HepG2 (cell line): ENCODE measurements around the gene SNX9. TPM values are rescaled to one million over a fixed set of nuclear protein-coding genes. Genes with fewer than 3 reads are reported as not detected.
A peak's percentile ranks its signal among the peaks of the same experiment; 100 is the strongest.

Source experiments
- CENPT ChIP-seq: sonication (generic); formaldehyde crosslinking; IDR thresholded peaks from 2 replicates; pipeline ENCODE4 v1.8.0; 2022; ENCODE audit warnings: low read depth, mild to moderate bottlenecking, moderate library complexity, missing genetic modification reagents
- FLYWCH1 ChIP-seq: sonication (generic); formaldehyde crosslinking; IDR thresholded peaks from 2 replicates; pipeline ENCODE4 v1.8.1; 2023; ENCODE audit warnings: mild to moderate bottlenecking, missing genetic modification reagents
- FOXK1 ChIP-seq: sonication (generic); formaldehyde crosslinking; IDR thresholded peaks from 2 replicates; pipeline ENCODE4 v1.4.0; 2020; ENCODE audit warnings: low read depth, missing genetic modification reagents, borderline replicate concordance
- GTF3A ChIP-seq: sonication (generic); formaldehyde crosslinking; conservative IDR thresholded peaks from 2 replicates; pipeline ENCODE4 v1.4.0; 2020; ENCODE audit warnings: mild to moderate bottlenecking, missing genetic modification reagents
- KMT2B ChIP-seq: IDR thresholded peaks from 2 replicates; pipeline ENCODE4 v1.6.1; 2016; ENCODE audit warnings: missing genetic modification reagents, missing compliant biosample characterization
- MTF2 ChIP-seq: sonication (generic); formaldehyde crosslinking; IDR thresholded peaks from 2 replicates; pipeline ENCODE4 v1.5.0; 2020; ENCODE audit warnings: missing genetic modification reagents, borderline replicate concordance
- NFYC ChIP-seq: IDR thresholded peaks from 2 replicates; pipeline ENCODE4 v1.6.1; 2016; ENCODE audit warnings: missing genetic modification reagents, missing compliant biosample characterization
- PHF5A ChIP-seq: IDR thresholded peaks from one replicate; pipeline ENCODE4 v1.6.1; 2018; ENCODE audit warnings: low read depth, missing genetic modification reagents; ENCODE audit not compliant: unreplicated experiment
- SRSF4 ChIP-seq: fragments of 200-400 bp; formaldehyde crosslinking; IDR thresholded peaks from one replicate; pipeline ENCODE4 v1.6.1; 2018; ENCODE audit warnings: mild to moderate bottlenecking, low read depth, low read length, moderate library complexity; ENCODE audit not compliant: poor library complexity, severe bottlenecking
- TBL1XR1 ChIP-seq: fragments of 150-350 bp; IDR thresholded peaks from 2 replicates; pipeline ENCODE4 v1.6.1; 2014; ENCODE audit warnings: borderline replicate concordance, low read length; ENCODE audit not compliant: partially characterized antibody
- U2AF1 ChIP-seq: fragments of 200-400 bp; formaldehyde crosslinking; optimal IDR thresholded peaks from 2 replicates; pipeline ENCODE3; 2017; ENCODE audit warnings: mild to moderate bottlenecking, low read depth, low read length
- WIZ ChIP-seq: sonication (generic); formaldehyde crosslinking; IDR thresholded peaks from 2 replicates; pipeline ENCODE4 v1.5.1; 2020; ENCODE audit warnings: mild to moderate bottlenecking, missing genetic modification reagents
- ZKSCAN8 ChIP-seq: IDR thresholded peaks from 2 replicates; pipeline ENCODE4 v1.6.1; 2016; ENCODE audit warnings: borderline replicate concordance, missing genetic modification reagents, missing compliant biosample characterization
- ZNF143 ChIP-seq: sonication (generic); formaldehyde crosslinking; IDR thresholded peaks from 2 replicates; pipeline ENCODE4 v1.4.0; 2020; ENCODE audit warnings: missing genetic modification reagents
- ZNF225 ChIP-seq: sonication (generic); formaldehyde crosslinking; IDR thresholded peaks from 2 replicates; pipeline ENCODE4 v1.4.0; 2020; ENCODE audit warnings: mild to moderate bottlenecking, missing genetic modification reagents
- ZNF317 ChIP-seq: sonication (generic); formaldehyde crosslinking; IDR thresholded peaks from 2 replicates; pipeline ENCODE4 v1.5.0; 2020; ENCODE audit warnings: mild to moderate bottlenecking, missing genetic modification reagents
- ZNF430 ChIP-seq: sonication (generic); formaldehyde crosslinking; IDR thresholded peaks from 2 replicates; pipeline ENCODE4 v1.9.0; 2021; ENCODE audit warnings: mild to moderate bottlenecking, missing genetic modification reagents
- ZNF547 ChIP-seq: sonication (generic); formaldehyde crosslinking; IDR thresholded peaks from 2 replicates; pipeline ENCODE4 v1.5.1; 2020; ENCODE audit warnings: mild to moderate bottlenecking, missing genetic modification reagents
- ZNF552 ChIP-seq: sonication (generic); formaldehyde crosslinking; IDR thresholded peaks from 2 replicates; pipeline ENCODE4 v1.9.0; 2022; ENCODE audit warnings: missing genetic modification reagents, mild to moderate bottlenecking, borderline replicate concordance
- polyA plus RNA-seq, 8 experiments: library from polyadenylated mRNA; depleted of rRNA in 3 of 8; stranded (reverse) in 7 of 8; unstranded in 1 of 8; fragments of >200 nt; fragmentation: Illumina TruSeq in 4 of 8; extraction: Trizol in 4 of 8; gene quantifications; 2 replicates each; pipeline versions ENCODE4 v1.2.1 to v1.2.3, GENCODE V29; 2011 to 2016; ENCODE audit warnings: low read depth in 4 of 8, missing spikeins in 1 of 8, mixed read lengths in 1 of 8; ENCODE audit not compliant: insufficient read depth in 1 of 8
- total RNA-seq, 5 experiments: library from RNA; depleted of rRNA; stranded (reverse); fragments of >200 nt; fragmentation: Illumina TruSeq; extraction: Trizol; gene quantifications; 2 replicates each; pipeline ENCODE4 v1.2.3, GENCODE V29; 2016; ENCODE audit warnings: low read depth in 1 of 5
- TF ChIP-seq, protein P1 (sequence below): sonication (generic); formaldehyde crosslinking; IDR thresholded peaks from 2 replicates; pipeline ENCODE4 v1.8.1; 2023; ENCODE audit warnings: mild to moderate bottlenecking, inconsistent platforms, moderate library complexity, missing genetic modification reagents, borderline replicate concordance
- TF ChIP-seq, protein P2 (sequence below): sonication (generic); formaldehyde crosslinking; IDR thresholded peaks from 2 replicates; pipeline ENCODE4 v1.9.0; 2021; ENCODE audit warnings: missing genetic modification reagents, borderline replicate concordance
- TF ChIP-seq, protein P3 (sequence below): sonication (generic); formaldehyde crosslinking; IDR thresholded peaks from 2 replicates; pipeline ENCODE4 v1.4.0; 2020; ENCODE audit warnings: mild to moderate bottlenecking, missing genetic modification reagents, borderline replicate concordance
- TF ChIP-seq, protein P4 (sequence below): IDR thresholded peaks from 2 replicates; pipeline ENCODE4 v1.6.1; 2016; ENCODE audit warnings: missing biosample characterization, missing genetic modification reagents, low read depth

SNX9 gene
- total and polyA plus RNA-seq, 2 of the 13 experiments (the other 11 are each of a cell fraction or from before 2014, with no cell fraction given), result 21.9 to 36.0 TPM

DNA sequence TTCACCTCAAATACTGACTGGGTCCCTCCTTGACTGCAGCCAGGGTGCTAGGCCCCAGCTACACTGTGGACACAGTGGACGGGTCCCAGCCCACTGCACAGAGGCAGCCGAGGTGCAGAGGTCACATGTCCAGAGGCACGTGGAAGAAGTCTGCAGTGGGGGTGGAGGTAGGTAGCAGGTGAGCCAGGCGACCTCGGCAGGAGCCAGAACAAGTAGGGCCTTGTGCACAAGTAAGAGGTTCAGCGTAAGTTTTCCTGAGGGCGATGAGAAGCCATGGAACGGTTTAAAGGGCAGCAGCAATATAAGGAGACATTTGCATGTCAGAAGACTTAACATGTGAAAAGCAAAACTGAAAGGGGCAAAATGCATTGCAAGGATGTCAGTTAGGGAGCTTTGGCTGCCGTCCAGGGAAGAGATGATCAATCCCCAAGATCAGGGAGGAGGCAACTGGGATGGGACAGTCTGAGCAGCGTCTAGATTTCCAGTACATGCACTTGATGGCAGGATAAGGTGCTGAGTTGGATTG is 49.7 kb upstream of the SNX9 start (continued):
- TF ChIP-seq, protein P1, sequence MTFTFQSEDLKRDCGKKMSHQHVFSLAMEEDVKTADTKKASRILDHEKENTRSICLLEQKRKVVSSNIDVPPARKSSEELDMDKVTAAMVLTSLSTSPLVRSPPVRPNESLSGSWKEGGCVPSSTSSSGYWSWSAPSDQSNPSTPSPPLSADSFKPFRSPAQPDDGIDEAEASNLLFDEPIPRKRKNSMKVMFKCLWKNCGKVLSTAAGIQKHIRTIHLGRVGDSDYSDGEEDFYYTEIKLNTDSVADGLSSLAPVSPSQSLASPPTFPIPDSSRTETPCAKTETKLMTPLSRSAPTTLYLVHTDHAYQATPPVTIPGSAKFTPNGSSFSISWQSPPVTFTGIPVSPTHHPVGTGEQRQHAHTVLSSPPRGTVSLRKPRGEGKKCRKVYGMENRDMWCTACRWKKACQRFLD (CRISPR knock-in tag), result no peak
- TF ChIP-seq NFYC (CRISPR knock-in tag), result no peak
- no peak for TF ChIP-seq ZNF143 (CRISPR knock-in tag)
- no peak for TF ChIP-seq GTF3A (CRISPR knock-in tag)
- TF ChIP-seq, protein P2, sequence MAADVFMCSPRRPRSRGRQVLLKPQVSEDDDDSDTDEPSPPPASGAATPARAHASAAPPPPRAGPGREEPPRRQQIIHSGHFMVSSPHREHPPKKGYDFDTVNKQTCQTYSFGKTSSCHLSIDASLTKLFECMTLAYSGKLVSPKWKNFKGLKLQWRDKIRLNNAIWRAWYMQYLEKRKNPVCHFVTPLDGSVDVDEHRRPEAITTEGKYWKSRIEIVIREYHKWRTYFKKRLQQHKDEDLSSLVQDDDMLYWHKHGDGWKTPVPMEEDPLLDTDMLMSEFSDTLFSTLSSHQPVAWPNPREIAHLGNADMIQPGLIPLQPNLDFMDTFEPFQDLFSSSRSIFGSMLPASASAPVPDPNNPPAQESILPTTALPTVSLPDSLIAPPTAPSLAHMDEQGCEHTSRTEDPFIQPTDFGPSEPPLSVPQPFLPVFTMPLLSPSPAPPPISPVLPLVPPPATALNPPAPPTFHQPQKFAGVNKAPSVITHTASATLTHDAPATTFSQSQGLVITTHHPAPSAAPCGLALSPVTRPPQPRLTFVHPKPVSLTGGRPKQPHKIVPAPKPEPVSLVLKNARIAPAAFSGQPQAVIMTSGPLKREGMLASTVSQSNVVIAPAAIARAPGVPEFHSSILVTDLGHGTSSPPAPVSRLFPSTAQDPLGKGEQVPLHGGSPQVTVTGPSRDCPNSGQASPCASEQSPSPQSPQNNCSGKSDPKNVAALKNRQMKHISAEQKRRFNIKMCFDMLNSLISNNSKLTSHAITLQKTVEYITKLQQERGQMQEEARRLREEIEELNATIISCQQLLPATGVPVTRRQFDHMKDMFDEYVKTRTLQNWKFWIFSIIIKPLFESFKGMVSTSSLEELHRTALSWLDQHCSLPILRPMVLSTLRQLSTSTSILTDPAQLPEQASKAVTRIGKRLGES (CRISPR knock-in tag), result no peak
- 0 out of 2 replicates have a peak, but pooled peaks have one; percentile 32 for TF ChIP-seq FOXK1
- TF ChIP-seq ZNF317 (CRISPR knock-in tag), result 0 out of 2 replicates have a peak, but pooled peaks have one; percentile 37
- no peak for TF ChIP-seq ZKSCAN8
- TF ChIP-seq ZNF430, result no peak
- TF ChIP-seq ZNF225 (CRISPR knock-in tag), result no peak
- no peak for TF ChIP-seq FLYWCH1 (CRISPR knock-in tag)
- TF ChIP-seq, protein P3, sequence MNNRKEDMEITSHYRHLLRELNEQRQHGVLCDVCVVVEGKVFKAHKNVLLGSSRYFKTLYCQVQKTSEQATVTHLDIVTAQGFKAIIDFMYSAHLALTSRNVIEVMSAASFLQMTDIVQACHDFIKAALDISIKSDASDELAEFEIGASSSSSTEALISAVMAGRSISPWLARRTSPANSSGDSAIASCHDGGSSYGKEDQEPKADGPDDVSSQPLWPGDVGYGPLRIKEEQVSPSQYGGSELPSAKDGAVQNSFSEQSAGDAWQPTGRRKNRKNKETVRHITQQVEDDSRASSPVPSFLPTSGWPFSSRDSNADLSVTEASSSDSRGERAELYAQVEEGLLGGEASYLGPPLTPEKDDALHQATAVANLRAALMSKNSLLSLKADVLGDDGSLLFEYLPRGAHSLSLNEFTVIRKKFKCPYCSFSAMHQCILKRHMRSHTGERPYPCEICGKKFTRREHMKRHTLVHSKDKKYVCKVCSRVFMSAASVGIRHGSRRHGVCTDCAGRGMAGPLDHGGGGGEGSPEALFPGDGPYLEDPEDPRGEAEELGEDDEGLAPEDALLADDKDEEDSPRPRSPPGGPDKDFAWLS (CRISPR knock-in tag), result 0 out of 2 replicates have a peak, but pooled peaks have one; percentile 57
- TF ChIP-seq U2AF1, result no peak
- TF ChIP-seq WIZ (CRISPR knock-in tag), result no peak
- TF ChIP-seq CENPT (CRISPR knock-in tag), result no peak
- no peak for TF ChIP-seq TBL1XR1
- TF ChIP-seq, protein P4, sequence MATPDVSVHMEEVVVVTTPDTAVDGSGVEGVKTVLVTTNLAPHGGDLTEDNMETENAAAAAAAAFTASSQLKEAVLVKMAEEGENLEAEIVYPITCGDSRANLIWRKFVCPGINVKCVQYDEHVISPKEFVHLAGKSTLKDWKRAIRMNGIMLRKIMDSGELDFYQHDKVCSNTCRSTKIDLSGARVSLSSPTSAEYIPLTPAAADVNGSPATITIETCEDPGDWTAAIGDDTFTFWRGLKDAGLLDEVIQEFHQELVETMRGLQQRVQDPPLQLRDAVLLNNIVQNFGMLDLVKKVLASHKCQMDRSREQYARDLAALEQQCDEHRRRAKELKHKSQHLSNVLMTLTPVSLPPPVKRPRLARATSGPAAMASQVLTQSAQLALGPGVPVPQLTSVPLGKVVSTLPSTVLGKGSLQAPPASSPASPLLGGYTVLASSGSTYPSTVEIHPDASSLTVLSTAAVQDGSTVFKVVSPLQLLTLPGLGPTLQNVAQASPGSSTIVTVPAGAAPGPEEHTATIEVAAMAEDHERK (CRISPR knock-in tag), result no peak
- no peak for TF ChIP-seq KMT2B
- no peak for TF ChIP-seq MTF2 (CRISPR knock-in tag)
- TF ChIP-seq ZNF552 (CRISPR knock-in tag), result 0 out of 2 replicates have a peak, but pooled peaks have one; percentile 16
- TF ChIP-seq ZNF547 (CRISPR knock-in tag), result no peak
- TF ChIP-seq PHF5A (CRISPR knock-in tag), result no peak
- TF ChIP-seq SRSF4, result no peak
